G401 (cell line): Measurements from ENCODE around the gene CD82. TPM values are rescaled to one million over a fixed set of nuclear protein-coding genes. Genes with fewer than 3 reads are reported as not detected.

ENCODE experiments used
- DNase-seq: peaks from one replicate; pipeline ENCODE4 v3.0.0-alpha.2; 2015; ENCODE audit warnings: low spot score
- in situ Hi-C: cut with HindIII; loops from 2 replicates; pipeline ENCODE4 v1.10.0; 2016; ENCODE audit warnings: low sequenced_read_pairs, mixed read lengths
- total RNA-seq: library from RNA; depleted of rRNA; stranded (reverse); fragments of >200 nt; shearing (Covaris generic); gene quantifications from 2 replicates; pipeline ENCODE4 v1.2.3, GENCODE V29; 2014

CD82 gene
- total RNA-seq, 1 experiment from 2014 or later: 16.1 TPM

DNA sequence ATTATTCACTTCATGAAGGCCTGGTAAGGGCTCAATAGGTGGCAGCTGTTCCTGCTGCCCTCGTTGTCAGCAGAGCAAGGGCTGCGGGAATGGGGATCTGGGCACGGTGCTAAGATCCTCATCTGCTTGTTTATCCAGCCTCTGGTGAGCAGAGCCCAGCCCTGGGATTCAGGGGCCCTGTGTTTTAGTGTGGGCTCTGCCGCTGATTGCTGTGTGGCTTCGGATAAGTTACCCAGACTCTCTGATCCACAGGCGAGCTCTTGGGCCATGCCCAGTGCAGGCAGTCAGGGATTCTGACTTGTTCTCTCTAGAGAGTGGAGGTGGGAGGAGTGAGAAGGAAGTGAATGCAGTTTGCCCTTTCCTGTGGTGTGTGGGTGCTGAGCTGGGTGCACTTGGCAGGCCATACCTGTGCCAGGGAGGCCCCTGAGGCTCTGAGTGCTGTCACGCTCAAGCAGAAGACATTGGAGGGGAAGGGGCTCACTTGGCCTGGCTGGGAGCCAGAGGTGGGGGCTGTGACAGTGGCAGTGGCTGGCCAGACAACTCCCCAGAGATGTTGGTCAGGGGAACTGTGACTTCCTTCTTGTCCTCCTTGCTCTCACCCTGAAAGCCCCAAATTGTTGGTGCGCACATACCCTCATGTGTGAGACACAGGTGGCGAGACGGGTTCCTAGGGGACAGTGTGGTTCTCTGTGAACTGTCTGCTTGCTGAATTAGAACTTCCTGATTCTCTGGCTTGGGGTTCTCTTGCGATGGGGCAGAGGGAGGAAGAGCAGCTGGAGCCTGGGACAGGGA, 43.7 kb downstream of the CD82 start:
- in situ Hi-C loops: no loop called here
- DNase-seq: no peak

DNA sequence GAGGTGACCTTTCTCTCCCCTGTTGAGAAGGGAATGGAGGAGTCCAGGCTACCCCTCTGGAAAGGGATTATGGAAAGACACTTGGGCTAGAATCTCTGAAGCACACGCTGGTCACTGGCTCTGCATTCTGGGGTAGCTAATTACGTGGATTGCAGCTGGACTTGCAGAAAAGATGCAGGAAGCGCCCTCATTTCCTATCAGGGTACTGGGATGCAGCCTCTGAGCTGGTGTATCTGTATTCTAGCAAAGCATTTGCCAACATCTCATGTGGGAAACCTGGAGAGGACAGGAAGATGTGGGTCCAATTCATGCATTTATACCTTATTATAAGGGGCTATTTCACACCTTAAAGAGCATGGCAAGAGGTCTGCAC, 44.3 kb downstream of the CD82 start:
- DNase-seq: no peak
- in situ Hi-C loops: no loop called here

DNA sequence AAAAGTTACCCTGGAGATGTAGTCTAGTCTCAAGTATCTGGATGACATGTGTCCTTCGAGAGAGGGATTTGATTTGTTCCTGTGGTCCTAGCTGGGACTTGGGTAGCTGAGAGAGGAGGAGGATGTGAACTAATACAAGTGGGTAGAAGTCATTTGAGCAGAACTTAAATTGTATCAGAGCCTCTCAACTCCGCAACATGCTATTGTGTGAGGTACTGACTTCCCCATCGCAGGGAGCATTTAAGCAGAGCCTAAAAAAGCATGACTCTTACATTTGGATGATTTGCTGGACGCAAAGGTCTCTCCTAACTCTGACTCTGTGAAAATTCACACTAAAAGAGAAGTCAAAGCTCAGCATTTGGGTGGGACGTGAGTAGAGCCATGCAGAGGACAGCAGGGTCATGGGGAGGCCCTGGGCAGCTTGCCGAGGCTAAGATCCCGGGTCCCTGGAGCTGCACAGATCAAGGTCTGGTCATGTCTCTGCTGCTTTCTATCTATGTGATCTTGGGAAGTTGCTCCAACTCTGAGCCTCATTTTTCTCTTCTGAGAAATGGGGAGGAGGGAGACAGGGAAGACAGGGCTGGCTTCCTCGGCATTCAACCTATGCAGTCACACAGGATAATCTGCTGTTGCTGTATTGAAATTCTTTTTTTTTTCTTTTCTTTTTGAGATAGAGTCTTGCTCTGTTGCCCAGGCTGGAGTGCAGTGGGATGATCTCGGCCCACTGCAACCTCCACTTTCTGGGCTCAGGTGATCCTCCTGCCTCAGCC, 44.9 kb downstream of the CD82 start:
- DNase-seq: no peak
- in situ Hi-C loops: no loop called here

DNA sequence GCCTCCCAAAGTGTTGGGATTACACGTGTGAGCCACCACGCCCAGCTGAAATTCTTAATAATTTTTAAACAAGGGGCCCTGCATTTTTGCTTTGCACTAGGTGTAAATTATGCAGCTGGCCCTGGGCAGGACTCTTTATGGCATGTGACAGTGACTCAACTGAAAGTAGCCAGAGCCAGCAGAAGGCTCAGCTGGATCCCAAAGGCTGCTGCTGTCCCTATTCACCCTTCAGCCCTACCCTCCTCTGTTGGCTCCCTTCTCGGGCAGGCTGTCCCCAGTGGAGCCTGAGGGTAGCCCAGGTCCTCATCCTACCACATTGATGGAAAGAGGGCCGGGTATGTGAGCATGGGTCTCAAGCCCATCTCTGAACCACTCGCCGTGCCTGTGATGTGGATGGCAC, 45.6 kb downstream of the CD82 start:
- in situ Hi-C loops: no loop called here
- DNase-seq: no peak

DNA sequence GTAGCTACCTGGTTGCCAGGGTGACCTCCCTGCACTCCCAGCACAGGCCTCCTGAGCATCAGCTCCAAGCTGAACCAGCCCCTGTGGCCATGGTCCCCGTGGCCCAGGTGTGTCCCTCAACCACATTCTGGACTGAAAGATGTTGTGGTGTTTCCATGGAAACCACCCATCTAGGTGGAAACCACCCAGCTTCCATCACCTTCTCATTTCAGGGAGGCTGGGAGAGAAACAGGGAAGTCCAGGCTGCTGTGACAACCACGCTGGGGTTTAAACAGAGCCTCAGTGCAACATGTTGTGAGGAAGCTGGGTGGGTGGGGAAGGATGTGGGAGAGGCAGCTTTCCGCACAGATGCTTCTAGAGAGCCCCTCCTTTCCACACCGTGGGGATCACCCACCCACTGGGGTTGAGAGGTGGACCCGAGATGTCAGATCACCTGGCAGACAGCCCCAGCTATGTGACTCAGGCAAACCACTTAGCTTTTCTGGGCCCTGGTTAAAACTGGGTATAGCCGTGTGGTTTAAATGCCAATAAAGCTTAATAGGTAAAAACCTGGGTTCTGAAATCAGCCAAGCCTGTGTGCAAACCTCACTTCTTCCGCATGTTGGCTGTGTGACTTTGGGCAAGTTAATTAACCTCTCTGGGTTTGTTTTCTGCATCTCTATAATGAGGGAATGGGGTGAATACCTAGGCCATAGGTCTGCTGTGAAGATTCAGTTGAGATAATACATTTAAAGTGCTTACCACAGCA, 46.4 kb downstream of the CD82 start:
- in situ Hi-C loops: no loop called here
- DNase-seq: no peak

DNA sequence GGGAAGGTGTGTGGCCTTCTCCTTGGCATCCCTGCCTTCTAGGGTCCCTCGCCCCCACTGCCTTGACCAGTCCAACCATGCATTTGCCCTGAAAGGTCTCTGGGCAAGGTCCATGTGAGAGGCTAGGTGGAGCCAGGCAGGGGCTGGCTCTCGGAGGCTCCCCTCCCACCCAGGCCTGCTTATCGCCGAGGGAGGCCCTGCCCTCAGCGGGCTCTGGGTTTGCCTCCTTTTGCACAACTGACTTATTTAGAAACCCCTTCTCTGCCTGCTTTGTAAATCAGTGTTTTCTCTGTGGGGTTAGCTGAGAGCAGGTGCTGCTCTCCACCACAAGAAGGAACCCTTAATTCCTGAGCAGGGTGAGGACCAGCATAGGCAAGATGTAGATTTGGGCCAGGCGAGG, 47.7 kb downstream of the CD82 start:
- no peak for DNase-seq
- in situ Hi-C loops: no loop called here

DNA sequence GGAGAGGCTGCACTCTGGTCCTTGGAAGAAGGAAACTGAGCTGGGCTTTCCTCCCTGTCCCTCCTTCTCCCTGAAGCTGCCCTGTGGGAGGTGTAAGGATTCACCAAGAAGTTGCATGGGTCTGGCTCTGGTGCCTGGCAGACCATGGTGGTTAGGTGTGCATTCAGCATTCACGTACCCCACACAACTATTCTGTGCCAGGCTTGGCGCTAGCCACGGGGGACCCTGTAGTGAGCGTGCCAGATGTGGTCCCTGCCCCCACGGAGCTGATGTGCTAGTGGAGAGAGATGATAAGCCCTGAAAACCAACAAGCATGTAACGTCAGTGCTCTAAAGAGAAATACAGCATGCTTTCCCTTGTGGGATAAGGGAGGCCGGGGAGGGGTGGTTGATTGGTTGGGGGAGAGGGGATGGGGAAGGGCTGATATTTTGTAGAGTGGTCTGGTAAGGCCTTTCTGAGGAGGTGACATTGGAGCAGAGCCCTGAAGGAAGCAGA, 48.9 kb downstream of the CD82 start:
- DNase-seq: no peak
- in situ Hi-C loops: no loop called here

DNA sequence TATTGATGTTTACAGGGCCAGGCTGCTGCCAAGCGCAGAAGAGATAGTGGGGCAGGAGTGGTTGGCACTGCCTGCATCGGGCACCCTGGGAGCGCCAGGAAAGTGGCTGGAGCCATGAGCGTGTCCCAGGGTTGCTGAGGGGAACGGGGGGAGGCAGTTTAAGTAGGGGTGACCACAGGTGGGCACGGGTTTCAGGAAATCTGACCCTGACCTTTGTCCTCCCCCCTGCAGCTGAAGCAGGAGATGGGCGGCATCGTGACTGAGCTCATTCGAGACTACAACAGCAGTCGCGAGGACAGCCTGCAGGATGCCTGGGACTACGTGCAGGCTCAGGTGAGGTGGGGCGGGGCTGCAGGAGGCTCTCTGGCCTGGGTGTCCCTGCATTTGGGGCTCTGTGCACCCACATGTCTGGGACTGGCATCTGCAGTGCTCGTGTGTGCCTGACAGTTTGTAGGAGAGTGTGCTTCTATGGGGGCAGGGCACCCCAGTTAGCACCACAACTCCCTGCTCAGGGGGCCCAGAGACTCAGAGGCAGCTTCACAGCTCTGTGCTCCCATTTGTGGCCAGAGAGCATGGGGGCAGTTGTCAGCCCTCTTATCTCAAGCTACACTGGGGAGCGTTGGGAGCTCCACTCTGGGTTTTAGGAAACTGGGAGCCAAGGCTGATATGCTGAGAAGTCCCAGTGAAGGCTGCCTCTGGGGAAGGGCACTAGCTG, 49.7 kb downstream of the CD82 start:
- no peak for DNase-seq
- in situ Hi-C loops: no loop called here

DNA sequence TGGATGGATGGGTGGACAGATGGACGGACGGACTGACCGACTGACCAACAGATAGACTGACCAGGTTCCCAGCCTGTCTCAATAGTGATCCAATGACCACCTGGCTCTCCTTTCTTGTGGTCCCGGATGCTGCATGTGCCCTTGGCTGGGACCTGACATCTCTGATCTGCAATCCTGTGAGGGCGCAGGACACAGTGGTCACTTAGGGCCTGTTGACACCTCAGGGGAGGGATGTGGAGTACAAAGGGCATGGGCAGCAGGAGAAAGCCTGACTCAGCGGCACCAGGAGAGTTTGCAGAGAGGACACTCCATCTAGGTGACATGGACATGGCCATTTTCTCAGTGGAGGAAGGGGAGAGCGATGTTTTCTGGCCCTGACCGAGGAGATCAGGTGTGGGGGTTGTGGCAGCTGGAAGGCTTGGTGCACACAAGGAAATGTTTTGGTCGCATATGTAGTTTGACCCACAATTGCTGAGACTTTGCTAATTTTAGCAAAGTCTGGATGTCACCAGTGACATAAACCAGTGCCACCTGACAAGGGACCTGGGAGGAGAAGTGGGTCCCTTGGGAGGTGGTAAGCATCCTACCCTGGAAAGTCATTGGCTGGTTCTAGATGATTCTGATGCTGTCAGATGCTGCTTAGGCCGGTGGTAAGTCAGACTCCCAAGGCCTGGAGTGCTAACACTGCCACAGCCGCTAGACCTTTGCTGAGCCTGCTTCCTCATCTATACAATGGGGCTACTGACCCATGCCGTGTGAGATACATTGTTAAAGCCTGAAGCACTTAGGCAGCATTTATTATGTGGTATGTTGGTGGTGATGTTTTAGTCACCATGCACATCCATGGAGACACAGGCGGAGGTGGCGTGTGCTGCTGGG, 50.7 kb downstream of the CD82 start:
- in situ Hi-C loops: no loop called here
- DNase-seq: no peak

DNA sequence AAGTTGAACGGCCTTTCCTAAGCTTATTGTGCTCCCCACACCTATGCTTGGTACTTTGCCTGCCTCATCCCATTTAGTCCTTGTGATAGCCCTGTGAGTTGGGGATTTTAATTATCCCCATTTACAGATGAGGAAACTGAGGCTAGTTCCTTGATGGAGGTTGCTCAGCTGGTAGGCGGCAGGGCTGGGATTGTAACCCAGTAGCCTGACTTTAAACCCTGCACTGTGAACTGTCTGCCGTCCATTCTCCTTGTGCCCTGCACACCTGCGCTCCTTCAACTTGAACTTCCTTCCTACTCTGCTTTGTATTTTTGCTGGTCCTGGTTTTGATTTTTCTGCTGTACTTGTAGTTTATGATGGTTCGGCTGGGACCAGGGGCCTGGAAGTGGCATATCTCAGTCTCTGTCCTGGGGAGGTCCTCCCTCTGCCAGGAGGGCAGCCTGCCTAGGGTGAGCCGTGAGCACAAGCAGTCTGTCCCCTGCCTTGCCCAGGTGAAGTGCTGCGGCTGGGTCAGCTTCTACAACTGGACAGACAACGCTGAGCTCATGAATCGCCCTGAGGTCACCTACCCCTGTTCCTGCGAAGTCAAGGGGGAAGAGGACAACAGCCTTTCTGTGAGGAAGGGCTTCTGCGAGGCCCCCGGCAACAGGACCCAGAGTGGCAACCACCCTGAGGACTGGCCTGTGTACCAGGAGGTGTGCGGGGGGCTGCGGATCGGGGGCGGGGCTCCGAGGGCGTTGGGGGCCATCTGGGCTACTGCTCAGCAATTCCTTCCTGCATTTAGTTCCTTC, 52.4 kb downstream of the CD82 start:
- DNase-seq: no peak
- in situ Hi-C loops: no loop called here

DNA sequence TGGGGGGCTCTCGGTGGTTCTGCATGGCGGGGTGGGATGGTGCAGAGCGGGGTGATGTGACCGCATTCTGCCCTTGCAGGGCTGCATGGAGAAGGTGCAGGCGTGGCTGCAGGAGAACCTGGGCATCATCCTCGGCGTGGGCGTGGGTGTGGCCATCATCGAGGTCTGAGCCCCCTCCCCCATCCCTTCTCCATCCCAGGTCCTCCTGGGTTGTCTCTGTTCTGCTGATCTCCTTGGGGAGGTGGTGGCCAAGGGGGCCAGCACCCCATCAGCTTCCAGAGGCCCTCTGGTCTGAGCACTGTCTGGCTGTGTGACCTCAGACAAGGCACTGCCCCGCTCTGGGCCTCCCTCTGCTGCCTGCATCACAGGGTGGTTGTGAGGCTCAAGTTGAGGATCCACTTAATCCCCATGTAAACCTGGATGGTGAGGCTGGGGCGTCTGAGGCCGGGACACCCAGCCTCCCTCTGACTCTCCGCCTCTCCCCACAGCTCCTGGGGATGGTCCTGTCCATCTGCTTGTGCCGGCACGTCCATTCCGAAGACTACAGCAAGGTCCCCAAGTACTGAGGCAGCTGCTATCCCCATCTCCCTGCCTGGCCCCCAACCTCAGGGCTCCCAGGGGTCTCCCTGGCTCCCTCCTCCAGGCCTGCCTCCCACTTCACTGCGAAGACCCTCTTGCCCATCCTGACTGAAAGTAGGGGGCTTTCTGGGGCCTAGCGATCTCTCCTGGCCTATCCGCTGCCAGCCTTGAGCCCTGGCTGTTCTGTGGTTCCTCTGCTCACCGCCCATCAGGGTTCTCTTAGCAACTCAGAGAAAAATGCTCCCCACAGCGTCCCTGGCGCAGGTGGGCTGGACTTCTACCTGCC, 53.3 kb downstream of the CD82 start:
- in situ Hi-C loops: no loop called here
- DNase-seq: no peak

DNA sequence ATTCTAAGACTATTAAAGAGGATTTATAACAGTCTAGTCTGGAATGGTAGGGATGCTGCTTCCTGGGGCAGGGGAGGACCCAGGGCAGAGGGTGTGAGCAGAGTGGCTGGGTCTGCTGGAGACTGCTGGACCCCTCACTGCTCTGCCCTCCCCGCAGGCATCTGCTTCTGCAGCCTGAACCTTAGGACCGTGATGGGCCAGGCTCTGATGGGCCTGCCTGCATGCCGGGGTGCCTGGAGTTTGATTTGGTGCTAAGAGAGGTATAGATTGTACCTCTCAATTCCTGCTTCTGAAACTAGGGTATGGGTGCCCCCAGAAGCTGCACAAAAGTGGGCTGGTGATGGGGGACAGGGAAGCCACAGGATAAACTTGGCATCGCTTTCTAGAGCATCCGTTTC, 54.9 kb downstream of the CD82 start:
- in situ Hi-C loops: loop anchor here (10.0 kb wide), 1 partner anchor 274 kb away; no protein-coding TSS in a partner anchor
- no peak for DNase-seq

DNA sequence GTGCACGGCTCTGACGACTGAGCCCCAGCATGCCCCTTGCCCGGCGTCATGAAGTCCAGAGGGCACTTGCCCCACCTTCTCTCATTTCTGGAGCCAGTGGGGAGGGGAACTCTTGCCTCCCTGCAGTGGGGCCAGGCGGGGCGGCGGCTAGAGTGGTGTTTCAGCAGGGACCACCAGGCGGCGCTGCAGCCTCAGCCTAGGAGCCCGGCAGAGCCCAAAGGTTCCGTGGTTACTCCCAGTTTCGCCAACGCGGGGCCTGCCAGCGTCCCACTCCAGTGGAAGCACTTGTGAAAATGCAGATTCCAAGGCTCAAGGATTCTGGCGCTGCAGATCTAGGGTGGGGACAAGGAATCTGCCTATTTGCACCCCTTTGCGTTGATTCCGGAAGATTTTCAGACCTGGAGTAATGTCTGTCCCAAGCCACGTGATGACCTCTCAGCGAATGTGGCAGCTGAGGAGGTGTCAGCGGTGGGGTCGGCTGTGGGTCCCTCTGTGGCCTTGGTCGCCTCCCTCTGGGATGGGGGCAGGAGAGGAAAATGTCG, 55.7 kb downstream of the CD82 start:
- peak; percentile 84 for DNase-seq
- in situ Hi-C loops: loop anchor here (10.0 kb wide), 1 partner anchor 274 kb away; no protein-coding TSS in a partner anchor

DNA sequence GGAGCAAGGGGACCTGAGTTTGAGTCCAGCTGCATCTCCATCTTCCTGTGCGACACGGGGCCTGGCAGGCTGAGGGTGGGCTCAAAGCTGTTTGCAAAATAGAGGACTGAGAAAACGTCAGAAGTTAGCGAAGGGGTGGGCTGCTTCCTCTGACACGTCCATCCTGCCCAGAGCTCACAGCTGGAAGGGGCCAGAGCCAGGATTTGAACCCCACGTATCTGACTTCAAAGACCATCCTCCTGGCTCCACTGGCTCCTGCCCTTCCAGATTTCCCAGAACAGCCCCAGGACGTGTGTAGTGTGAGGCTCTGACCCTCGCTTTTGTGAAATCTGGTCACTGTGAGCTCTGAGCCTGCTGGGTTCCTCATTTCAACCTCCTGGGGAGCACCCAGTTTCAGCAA, 56.3 kb downstream of the CD82 start:
- no peak for DNase-seq

DNA sequence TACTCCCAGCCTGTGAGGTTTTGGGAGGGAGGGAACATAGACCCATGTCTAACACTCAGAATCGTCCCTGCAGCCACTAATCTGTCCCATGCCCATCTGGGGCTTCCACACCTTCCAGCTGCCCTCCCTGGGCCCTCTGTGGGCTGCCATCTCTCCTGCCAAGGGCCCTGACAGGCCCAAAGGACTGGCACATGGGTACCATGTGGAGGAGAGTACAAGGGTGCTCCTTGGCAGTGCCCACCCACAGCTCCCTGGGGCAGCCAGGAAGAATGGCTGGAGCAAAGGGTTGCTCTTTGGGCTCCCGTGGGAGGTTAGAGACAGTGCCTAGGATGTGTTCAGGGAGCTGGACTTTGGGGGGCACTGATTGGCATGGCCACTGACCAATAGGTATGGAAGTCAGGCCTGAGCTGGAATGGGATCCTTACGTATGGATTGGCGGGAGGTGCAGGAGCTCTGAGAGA, 56.8 kb downstream of the CD82 start:
- no peak for DNase-seq

More for the DNA sequence above, 56.3 kb downstream of the CD82 start:
- in situ Hi-C loops: loop anchor here (10.0 kb wide), 1 partner anchor 273 kb away; no protein-coding TSS in a partner anchor

DNA sequence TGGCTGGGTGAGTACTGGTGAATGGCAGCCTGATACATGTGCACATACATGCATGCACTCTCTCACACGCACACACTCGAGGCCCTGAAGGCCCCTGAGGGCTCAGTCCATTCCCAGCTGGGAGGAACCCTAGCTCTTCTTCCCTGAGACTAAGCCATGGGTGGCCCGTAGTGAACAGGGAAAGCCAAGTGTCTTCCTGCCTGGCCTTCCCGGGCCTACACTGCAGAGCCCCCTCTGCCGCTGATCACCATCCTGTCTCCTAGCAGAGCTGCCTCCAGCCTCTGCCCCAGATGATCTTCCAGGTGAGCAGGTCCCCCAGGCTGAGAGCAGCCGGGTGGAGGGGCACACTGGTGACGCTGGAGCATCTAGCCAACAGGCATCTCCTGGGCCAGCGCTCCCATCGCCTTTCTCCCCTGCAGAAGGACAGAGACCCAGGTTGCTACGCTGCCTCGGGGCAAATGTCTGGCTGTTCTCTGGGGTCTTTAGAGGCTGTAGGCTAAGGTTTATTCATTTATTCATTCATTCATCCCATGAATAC, 57.3 kb downstream of the CD82 start:
- in situ Hi-C loops: loop anchor here (10.0 kb wide), 1 partner anchor 272 kb away; no protein-coding TSS in a partner anchor
- no peak for DNase-seq

More for the DNA sequence above, 56.8 kb downstream of the CD82 start:
- in situ Hi-C loops: loop anchor here (10.0 kb wide), 1 partner anchor 273 kb away; no protein-coding TSS in a partner anchor
